ENCODE results near the gene ARHGEF40. TPM values are rescaled to one million over a fixed set of nuclear protein-coding genes. Genes with fewer than 3 reads are reported as not detected.

The ARHGEF40 gene
- total RNA-seq, 1 donor from 2014 or later = 1.4 TPM

DNA sequence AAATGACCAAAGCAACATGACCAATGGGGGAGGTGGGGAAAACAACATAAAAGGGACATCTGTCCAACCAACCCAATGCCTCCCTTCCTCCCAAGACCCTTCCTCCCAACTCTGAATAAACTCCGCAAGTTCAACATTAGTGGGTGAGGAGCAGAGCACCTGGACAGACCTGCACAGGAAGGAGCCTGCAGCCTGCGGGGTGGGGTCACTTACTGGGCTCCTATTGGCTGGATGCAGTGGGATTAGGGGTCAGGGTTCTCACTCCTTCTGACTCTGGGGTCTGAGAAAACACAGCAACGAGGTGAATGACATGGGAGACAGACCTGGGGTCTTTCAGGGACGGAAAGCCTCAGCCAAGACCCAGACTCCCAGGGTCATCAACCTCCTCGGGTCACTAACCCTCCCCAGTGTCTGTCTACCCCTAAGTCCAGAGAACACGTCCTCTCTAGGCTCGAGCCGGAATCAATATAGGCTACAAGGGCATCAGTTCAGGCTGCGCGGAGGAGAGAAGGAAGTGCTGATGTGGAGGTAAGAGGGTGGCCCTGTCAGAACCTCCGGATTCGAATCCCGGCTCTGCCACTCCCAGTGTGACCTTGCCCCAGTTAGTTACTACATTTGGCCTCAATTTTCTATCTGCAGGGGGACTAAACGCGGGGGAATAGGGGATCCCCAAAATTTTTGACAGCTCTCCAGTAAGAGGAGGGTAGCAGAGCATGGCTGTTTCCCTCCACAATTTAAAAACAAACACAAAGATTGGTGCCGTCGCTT lies 46.1 kb upstream of the ARHGEF40 start:
- peak overlapping the region; percentile 8 for H3K27ac Mint-ChIP-seq
- H3K4me3 Mint-ChIP-seq = peak overlapping the region; percentile 88
- DNase-seq (no peak), ATAC-seq (ENCODE audit: low read depth) (no peak)
- H3K27me3 Mint-ChIP-seq = peaks cover 32% of the 10 kb centered on the region
- H3K36me3 Mint-ChIP-seq (ENCODE audit: low read depth) = peaks cover 7% of the 10 kb centered on the region
- intact Hi-C loops (cut with micrococcal nuclease) = loop anchor here (1.0 to 2.0 kb wide), 2 partner anchors 10 to 47 kb away; partner anchors contain the start of gene ARHGEF40
- peaks cover 18% of the 10 kb centered on the region for H3K4me1 Mint-ChIP-seq
- H3K9me3 Mint-ChIP-seq = no peaks in the 10 kb centered on the region
- POLR2A ChIA-PET = interaction anchor here (0.7 kb wide), 1 partner anchor 80 kb away, joined by 3 read pairs; no protein-coding TSS in a partner anchor
- TF ChIP-seq, protein P1, sequence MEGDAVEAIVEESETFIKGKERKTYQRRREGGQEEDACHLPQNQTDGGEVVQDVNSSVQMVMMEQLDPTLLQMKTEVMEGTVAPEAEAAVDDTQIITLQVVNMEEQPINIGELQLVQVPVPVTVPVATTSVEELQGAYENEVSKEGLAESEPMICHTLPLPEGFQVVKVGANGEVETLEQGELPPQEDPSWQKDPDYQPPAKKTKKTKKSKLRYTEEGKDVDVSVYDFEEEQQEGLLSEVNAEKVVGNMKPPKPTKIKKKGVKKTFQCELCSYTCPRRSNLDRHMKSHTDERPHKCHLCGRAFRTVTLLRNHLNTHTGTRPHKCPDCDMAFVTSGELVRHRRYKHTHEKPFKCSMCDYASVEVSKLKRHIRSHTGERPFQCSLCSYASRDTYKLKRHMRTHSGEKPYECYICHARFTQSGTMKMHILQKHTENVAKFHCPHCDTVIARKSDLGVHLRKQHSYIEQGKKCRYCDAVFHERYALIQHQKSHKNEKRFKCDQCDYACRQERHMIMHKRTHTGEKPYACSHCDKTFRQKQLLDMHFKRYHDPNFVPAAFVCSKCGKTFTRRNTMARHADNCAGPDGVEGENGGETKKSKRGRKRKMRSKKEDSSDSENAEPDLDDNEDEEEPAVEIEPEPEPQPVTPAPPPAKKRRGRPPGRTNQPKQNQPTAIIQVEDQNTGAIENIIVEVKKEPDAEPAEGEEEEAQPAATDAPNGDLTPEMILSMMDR (IDR thresholded peaks at IDR 0.05) = no peak
- CTCF ChIA-PET = interaction anchor here (0.8 to 2.6 kb wide), 4 partner anchors 9 to 69 kb away, joined by 3 to 12 read pairs (median 3); no protein-coding TSS in a partner anchor

DNA sequence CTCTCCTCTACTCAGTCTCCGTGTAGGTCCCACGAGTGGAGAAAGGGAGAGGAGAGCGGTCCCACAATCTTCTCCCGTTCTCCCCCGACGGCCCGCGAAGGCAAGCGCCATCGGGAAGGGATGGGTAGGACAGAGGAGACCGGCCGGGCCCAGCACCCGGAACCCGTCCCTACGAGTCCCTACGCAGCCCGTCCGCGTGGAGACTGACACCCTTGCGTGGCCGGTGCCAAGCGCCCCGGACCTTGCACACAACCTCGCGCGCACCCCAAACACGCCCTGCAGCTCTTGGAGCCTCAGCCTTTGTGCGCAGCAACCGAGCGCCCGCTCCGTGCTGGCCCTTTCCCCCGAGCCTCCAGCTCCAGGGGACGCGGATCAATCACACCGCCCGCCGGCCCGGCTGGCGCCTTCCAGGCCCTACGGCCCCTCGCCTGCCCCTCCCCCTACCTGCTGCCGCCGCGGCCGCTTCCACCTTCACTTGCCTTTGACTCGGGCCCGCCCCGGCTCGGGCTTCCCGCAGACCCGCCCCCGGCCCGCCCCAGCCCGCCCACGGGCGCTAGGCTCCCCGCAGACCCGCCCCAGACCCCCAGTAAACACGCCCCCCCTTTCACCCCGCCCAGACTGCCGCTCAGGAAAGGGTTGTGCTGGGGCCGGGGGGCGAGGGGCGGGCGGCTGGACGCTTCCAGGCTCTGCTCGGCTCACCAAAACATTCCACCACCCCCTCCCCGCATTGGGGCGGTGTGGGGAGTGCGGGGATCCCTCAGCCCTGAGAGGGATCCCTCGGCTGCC lies 45.3 kb upstream of the ARHGEF40 start, which contains the start of gene NDRG2:
TSS of gene NDRG2 (minus strand) at position 477 of the 786 bp plus-strand sequence. CDS start 1,746 bp downstream, outside the sequence.
- TF ChIP-seq, protein P1 (IDR thresholded peaks at IDR 0.05) = no peak
- intact Hi-C loops (cut with micrococcal nuclease) = loop anchor here (1.0 to 2.0 kb wide), 3 partner anchors 10 to 79 kb away; partner anchors contain the start of gene ARHGEF40
- H3K9me3 Mint-ChIP-seq = no peaks in the 10 kb centered on the region
- H3K36me3 Mint-ChIP-seq (ENCODE audit: low read depth) = peaks cover 2% of the 10 kb centered on the region
- peak within 1 kb of the TSS; percentile 88 for H3K4me3 Mint-ChIP-seq
- H3K27ac Mint-ChIP-seq = peak within 1 kb of the TSS; percentile 8
- H3K4me1 Mint-ChIP-seq = peaks cover 18% of the 10 kb centered on the region
- H3K27me3 Mint-ChIP-seq = peaks cover 25% of the 10 kb centered on the region
- ATAC-seq (ENCODE audit: low read depth) = peak; percentile 92
- ChIA-PET POLR2A (interaction anchor here (0.7 kb wide), 1 partner anchor 79 kb away, joined by 3 read pairs; no protein-coding TSS in a partner anchor), CTCF (interaction anchor here (2.6 kb wide), 1 partner anchor 10 kb away, joined by 12 read pairs; no protein-coding TSS in a partner anchor)
- peak; percentile 64 for DNase-seq

DNA sequence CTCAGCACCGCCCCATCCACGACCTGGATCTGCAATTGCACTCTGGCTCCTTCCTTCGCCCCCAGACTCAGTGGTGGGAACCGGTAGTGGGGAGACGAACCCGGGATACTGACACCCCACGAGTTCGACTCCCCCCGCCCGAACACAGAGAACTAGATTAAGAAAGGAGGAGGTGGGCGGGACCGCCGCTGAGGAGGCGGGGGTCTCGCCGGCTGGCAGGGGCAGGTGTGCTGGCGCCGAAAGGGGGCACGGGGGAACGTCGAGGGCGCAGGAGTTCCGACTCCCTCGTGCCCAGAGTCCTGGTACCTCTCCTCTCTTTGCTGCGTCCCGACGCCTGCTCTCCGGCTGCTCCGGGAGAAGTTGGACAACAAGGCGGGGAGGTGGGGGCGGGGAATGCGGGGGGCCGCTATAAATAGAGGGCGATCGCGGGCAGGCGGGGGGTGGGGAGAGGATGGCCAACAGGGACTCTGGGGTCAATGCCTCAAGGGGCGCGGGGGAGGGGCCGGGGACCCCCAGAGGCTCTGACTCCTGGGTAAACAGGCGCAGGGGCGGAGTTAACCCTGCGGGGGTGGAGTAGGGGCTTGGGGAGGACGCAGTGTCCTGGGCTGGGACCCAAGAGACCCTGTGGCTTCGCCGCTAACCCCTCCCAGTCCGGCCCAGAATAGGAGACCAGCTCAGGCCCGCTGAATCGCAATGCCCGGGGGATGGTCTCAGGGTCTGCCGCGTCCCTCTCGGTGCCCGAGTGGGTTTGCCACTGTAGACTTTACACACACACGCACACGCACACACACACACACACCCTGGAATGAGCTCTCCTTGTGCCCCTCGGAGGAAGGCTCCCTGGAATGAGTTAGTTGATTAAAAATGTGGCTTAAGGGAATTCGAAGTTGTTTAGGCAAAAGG lies 44.5 kb upstream of the ARHGEF40 start:
- H3K4me3 Mint-ChIP-seq = peak overlapping the region; percentile 88
- H3K36me3 Mint-ChIP-seq (ENCODE audit: low read depth) = peaks cover 2% of the 10 kb centered on the region
- peaks cover 18% of the 10 kb centered on the region for H3K4me1 Mint-ChIP-seq
- DNase-seq (no peak), ATAC-seq (ENCODE audit: low read depth) (peak; percentile 6)
- peaks cover 24% of the 10 kb centered on the region for H3K27me3 Mint-ChIP-seq
- POLR2A ChIA-PET = no interaction called here
- CTCF ChIA-PET = interaction anchor here (1.1 to 2.6 kb wide), 2 partner anchors 11 kb away, joined by 6 to 12 read pairs; no protein-coding TSS in a partner anchor
- intact Hi-C loops (cut with micrococcal nuclease) = loop anchor here (1.0 to 2.0 kb wide), 2 partner anchors 45 to 78 kb away; partner anchors contain the start of gene ARHGEF40
- H3K9me3 Mint-ChIP-seq = no peaks in the 10 kb centered on the region
- TF ChIP-seq, protein P1 (IDR thresholded peaks at IDR 0.05) = no peak
- H3K27ac Mint-ChIP-seq = no peak overlapping the region

DNA sequence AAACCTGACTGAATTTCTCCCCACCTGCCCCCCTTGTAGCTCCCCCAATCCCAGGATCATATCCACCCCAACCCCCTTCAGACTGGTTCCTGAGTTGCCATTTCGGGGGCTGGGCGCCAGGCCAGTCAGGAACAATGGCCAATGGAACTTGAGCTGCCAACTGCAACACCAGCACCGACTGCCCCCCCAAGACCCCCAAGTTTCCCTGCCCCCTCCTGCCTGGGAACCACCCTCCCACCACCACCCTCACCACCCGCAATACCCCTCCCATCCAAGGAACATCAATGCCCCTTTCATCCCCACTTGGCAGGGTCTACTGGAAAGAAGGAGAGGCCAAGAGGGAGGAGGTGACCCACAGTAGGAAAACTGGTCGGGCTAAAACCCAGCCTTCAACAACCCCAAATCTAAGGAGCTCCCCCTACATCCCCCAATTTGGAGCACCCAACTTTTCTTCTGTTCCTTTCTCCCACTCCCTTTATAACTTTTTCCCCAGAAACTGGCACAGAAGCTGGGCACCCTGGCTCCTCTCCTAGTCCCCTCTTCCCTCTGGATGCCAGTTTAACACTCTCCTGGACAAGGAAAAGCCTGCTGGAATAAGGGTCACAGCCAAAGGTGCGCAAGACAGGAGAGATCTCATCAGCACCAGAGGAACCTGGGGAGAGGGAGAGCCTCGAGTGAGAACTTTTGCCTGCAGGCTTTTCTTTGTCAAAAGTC lies 43.7 kb upstream of the ARHGEF40 start:
- no peak for DNase-seq
- H3K4me1 Mint-ChIP-seq = peaks cover 18% of the 10 kb centered on the region
- CTCF ChIA-PET = interaction anchor here (1.1 to 1.9 kb wide), 2 partner anchors 11 to 12 kb away, joined by 6 to 7 read pairs; no protein-coding TSS in a partner anchor
- H3K27ac Mint-ChIP-seq = peak overlapping the region; percentile 31
- TF ChIP-seq, protein P1 (IDR thresholded peaks at IDR 0.05) = no peak
- H3K4me3 Mint-ChIP-seq = peak overlapping the region; percentile 88
- peaks cover 2% of the 10 kb centered on the region for H3K36me3 Mint-ChIP-seq (ENCODE audit: low read depth)
- intact Hi-C loops (cut with micrococcal nuclease) = no loop called here
- H3K27me3 Mint-ChIP-seq = peaks cover 23% of the 10 kb centered on the region
- no peak for ATAC-seq (ENCODE audit: low read depth)
- H3K9me3 Mint-ChIP-seq = no peaks in the 10 kb centered on the region
- POLR2A ChIA-PET = interaction anchor here (0.6 kb wide), 1 partner anchor 401 kb away, joined by 3 read pairs; no protein-coding TSS in a partner anchor
